HG03103 (cell line): Measurements from ENCODE around the gene TPH2.

Source experiments
- ATAC-seq: cut with Tn5 transposase; IDR thresholded peaks from one replicate; pipeline ENCODE4 v1.9.1; 2021; ENCODE audit warnings: low read depth; ENCODE audit not compliant: unreplicated experiment

Gene TPH2

DNA sequence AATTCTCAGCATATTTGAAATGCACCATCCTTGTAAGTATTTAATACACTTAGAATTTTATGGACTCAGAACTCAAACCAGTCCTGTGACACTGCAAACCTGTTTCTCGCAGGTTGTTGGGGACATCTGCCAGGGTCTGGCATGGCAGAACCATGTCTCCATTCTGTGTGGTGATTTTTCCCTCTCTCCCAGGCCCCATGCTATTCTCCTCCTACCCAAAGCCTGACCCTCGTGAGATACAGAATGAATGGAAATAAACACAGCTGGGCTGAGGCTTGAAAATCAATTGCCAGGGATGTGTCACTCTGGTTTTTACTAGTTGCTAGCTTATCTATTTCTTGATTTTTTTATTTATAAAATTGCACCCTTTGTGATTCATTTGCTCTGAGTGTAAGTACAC lies 19.8 kb downstream of the TPH2 start:
- no peak for ATAC-seq

DNA sequence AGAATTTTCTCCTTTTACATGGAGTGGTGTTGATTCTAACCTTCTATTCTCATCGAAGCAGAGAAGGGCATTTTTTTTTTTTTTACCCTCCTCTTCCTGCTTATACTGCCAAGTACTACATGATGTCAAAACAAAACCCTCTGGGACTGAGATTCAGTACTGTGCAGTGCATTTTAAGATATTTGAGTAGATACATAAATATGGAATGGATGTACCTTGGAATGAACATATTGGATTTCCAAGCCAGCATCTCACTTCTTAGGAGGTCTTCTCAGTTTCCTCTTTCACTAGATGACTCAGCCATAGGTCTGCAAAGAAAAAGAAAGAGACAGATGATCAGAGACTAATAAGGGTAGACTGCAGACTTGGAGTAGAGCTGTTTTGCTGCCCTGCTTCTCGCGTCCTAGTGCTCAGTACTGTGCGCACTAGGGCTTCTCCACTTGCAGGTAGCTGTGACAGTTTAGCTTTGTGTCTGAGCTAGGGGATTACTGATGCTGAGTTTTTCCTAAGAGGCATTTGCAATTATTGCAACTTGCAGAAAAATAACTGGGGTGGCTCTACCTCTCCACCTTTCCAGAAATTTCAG lies 20.4 kb downstream of the TPH2 start:
- ATAC-seq: no peak

DNA sequence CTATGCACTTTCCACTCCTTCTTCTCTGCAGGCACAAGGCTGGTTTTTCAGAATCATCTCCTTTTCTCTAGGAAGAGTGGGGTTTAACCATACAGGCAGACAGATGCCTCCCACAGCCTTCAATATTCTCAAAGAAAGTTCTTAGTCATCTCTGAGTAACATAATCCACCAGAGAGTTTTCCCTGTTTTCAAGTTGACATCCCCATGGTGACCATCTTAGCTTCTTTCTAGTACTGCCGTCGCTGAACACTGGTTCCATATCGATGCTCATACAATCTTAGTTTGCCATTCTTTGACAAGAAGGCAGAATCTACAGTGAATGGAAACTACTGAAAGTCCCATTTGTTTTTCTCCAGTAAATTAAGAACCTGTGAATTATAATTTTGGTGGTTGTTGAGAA lies 28.6 kb downstream of the TPH2 start:
- no peak for ATAC-seq

DNA sequence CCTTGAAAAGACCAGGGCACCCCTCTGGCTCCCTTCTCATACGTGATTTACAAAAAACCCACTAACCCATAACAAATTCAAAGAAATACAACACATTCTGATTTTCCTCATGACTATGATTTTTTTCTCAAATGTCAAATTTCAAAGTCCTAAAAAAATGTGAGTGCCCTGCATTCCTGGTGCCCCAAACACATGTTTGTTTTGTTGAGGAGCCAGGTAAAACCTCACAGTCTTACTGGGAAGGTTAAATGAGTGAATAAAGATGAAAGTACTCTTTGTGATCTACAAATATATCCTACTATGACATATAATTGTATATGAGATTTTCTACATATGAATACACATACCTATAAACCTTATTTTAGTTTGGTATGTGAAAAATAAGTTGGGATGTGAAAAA lies 30.7 kb downstream of the TPH2 start:
- ATAC-seq: no peak

DNA sequence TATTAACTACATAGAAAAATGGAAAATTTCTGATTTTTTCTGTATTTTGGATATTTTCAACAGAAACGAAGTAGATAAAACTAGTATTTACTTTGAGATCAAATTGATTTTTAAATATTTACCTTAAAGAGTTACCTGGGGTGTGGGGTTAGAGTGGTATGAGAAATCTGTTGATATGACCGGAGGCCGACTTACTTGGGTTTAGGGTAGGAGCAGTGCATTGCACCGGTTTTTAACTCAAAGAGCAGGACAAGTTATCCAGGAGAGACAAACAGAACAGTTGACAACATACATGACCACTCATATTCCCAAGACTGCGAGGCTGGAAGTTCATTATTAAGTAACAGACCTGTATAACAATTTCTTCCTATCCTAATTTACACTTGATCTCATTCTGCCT lies 31.4 kb downstream of the TPH2 start:
- ATAC-seq: no peak

DNA sequence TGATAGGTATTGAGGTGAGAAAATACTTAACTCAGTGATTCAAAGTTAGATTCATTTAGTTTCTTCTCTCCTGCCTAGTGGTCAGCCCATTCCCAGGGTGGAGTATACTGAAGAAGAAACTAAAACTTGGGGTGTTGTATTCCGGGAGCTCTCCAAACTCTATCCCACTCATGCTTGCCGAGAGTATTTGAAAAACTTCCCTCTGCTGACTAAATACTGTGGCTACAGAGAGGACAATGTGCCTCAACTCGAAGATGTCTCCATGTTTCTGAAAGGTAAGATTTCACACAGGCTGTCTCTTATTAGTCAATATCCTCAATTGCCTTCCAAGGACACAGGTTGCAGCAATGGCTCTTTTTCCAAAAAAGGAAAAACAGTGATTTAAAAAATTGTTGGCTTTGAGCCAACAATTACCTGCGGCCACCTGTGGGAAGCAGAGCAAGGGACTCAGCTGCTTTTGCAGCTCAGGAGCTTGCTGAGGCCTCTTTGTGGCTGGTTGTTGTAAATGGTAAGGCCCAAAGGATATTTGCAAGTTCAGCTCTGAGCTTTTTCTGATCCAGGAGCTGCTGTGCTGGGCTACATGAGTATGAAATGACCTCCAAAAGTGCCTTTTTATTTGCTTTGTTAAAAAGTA lies 33.9 kb downstream of the TPH2 start:
- ATAC-seq: no peak

DNA sequence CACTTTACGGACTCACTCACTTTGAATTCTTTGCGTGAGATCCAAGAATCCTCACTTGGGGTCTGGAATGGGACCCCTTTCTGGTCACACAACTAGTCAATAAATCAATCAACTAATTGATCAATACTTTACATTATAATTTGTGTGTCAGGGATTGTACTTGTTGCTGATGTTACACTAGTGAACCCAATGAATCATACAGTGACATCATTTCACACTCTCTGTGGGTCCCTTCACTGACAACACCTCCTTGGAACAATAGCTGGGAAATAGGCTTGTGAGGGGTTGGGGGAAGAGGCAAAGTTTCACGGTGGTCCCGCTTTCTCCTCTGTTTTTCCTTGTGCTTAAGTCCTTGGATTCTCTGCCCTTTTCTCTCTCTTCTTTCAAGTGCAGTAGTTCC lies 35.0 kb downstream of the TPH2 start:
- no peak for ATAC-seq

DNA sequence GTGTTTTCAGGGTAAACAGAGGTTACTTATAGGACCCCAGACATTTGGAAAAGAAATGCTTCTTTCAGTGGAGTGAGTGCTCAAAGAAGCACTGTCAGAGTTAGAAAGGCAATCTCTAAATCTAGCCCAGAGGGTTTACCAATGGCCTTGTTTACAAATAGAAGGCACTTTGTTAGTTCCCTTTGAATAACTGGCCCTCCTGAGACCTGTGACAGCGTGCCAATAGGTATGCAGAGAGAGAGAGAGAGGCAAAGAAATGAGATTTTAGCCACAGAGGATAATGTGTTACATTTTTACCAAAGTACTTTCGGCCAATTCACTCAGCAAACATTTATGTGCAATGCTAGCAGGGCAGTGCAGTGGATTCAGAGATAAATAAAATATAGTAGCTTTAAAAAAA lies 41.9 kb downstream of the TPH2 start:
- ATAC-seq: no peak

DNA sequence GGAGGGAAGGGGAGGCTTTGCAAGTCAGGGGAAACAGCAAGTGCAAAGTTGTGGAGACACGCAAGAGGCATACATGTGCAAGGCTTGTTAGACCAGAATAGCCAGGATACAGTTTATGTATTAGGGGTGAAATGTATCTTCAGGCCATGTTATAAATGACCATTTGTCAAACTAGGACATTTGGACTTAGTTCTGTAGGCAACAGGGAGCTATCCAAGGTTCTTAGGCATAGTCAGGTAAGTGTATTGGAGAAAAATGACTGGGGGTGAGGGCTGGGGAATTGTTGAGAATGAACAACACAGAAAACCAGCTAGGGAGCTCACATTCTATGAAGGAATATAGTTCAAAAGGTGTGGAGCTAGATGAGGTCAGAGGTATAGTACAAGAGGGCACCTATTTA lies 42.5 kb downstream of the TPH2 start:
- ATAC-seq: no peak

DNA sequence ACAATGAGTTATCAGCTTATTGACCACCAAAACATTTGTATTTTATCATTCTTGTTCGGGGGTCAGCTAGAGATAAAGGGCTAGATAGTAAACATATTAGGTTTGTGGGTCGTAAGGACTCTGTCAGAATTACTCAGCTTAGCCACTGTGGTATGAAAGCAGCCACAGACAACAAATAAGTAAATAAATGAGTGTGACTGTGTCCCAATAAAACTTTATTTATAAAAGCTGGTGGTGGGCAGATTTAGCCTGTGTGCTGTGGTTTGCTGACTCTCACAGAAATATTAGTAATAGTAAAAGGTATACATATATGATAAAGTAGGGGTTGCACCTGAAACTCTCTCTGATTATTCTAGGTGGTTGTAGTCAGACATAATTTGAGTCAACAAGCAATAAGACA lies 56.1 kb downstream of the TPH2 start:
- ATAC-seq: no peak

DNA sequence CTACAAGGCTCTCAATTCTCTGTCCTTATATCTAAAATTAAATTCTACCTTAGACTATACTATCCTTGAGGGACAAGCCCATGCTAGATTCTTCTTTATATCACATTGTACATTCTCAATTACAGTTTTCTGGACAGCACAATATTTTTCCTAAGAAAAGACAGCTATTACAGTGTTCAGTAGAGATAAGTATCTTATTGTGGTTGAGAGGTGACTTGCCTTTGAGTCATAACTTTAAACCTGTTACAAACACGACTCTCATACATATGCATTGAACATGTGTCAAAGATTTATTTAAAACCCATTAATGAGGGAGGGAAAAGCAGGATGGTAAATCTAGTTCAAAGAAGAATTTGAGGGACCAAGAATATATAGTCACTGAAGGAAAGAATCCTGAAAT lies 61.1 kb downstream of the TPH2 start:
- ATAC-seq: no peak

DNA sequence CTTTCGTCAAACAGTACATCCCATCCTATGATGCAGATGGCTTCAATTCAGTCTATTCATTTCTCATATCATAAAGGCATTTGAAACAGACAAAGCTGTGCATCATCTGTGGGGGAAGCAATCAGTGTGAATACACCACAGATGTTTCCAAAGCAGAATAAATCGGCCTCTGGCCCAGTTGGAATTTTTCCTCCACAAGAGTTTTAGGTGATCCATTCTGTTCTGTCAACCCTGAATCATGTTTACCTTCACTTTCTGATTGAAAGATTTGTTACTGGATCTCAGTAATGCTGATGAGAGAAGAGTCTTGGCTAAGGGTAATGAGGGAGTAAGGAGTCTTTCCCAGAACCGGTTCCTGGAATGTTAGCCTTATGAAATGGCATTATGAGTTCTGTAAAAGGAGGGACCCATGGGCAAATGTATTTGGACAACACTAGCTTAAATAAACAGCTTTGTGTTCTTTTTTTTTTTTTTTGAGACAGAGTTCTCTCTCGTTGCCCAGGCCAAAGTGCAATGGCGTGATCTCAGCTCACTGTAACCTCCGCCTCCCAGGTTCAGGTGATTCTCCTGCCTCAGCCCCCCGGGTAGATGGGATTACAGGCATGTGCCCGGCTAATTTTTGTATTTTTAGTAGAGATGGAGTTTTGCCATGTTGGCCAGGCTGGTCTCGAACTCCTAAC lies 62.5 kb downstream of the TPH2 start:
- ATAC-seq: no peak

DNA sequence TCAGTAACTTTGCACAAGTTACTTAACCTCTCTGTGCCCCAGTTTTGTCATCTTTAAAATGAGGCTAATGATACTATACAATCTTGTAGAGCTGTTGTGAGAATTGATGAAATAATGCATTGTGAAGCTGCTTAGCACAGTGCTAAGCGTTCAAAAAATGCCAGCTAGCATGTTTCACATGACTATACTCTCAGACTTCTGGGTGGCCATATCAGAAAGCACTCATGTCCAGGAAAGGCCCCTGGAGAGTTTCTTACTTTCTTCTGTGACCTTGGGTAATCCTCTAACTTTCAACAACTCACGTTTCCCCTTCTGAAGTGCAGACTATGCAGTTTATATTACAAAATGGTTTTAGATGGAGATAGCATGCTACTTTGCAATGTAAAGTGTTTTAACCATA lies 68.1 kb downstream of the TPH2 start:
- ATAC-seq: no peak

DNA sequence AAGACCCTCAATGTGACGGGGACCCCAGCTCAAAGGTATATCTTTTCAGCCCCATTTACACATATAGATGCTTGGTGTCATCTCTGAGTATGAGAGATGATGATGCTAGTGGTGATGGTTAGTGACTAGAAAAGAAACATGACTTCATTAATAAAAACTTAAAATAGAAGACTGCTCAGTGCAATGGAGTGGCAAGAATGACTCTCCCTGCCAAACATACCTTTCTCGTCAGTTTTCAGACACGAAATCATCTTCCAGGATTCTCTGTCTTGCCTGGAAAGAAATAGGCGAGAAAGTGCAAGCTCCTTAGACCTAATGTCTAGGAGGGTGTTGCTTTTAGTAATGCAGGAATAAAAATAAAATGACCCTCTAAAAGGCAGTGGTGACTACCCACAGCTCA lies 71.7 kb downstream of the TPH2 start:
- no peak for ATAC-seq

DNA sequence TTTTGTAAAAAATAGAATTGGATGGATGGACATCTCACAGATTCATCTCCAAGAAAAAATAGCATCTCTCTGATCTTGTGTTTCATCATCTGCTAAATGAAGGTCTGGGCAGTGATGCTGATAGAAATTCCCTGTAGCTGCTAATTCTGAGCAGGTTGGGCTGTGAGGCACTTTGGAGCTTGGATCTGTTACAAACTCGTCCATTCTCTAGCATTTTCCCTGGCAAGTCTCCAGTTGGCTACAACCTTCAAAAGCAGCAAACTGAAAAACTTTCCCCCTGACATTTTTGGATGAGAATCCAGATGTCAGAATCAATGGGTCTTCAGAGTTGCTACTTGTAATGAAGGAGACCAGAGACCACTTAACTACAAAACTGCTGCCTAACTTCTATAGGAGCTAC lies 72.7 kb downstream of the TPH2 start:
- ATAC-seq: no peak

DNA sequence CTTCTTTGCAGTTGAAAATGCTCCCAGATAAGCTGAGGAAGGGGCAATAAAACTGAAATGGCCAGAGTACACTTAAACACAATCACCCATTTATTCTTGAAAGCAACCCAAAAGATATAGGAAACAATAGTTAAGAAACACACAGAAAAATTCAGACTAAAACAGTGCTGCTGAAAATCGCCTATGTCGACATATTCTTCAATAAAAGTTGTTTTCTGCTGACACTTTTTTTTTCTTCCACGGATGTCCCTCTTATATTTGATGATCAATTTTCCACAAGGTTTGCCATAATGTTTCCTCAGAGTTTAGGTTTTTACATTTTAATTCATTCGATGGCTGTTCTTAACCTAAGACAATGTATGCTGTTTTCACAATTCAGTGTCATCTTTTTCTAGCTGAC lies 74.2 kb downstream of the TPH2 start:
- ATAC-seq: no peak

DNA sequence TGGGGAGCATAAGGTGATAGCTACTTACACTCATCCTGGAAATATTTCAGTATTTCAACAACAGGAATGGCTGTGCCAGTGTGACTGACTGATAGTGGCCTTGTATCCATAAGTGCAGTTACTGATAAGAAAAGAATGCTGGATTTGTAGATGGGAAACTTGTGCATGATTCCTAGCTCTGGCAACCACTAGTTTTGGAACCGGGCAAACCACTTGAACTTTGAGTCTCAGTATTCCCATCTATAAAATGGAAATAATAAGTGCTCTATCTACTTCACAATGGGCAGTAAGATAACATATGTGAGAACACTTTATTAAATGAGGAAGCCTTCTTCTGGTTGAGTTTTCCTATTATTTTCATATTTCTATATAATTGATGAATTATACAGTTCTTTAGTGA lies 77.2 kb downstream of the TPH2 start:
- ATAC-seq: no peak

DNA sequence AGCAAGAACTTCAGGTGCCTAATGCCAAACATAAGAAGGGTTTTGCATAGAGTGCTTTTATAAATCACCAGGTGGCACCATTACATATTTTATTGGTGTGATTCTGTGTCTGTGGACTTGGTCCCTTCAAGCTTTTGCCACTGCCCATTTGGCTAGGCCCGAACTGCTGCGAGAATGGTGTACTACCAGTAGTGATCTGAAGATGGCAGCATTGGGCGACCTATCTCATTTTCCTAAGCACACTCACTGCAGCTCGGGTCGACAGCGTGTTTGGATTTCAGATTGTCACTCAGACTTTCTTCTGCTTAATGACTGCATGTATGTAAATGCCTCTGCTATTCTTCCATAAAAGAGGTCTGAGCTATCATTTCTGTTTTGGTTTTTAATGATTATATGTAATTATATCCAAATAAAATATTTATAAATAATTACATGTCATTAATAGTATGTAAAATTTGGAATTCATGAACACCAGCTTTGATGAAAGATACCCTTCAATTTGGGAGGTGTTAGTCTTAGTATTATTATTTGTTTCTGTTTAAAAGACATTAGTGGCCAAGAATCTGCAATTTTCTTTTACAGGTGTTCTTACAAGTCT lies 78.5 kb downstream of the TPH2 start:
- peak; percentile 99 for ATAC-seq

DNA sequence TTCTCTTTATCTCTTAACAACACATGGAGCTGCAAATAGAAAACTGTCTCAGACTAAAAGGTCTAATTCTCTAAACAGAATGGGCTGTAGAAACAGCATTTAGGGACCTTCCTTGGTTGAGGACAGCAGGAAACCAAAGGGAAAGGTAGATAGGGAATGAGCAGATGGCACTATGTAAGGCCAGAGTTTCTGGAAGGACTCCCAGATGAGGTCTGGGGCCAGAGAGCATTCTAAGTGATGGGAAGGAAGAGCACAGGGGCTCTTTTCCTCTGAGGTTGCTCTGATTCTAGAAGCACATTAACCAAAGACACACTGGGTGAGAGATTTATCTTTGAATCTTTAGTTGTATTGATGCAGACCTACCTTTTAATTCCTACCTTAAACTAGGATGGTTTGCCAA lies 79.4 kb downstream of the TPH2 start:
- no peak for ATAC-seq

DNA sequence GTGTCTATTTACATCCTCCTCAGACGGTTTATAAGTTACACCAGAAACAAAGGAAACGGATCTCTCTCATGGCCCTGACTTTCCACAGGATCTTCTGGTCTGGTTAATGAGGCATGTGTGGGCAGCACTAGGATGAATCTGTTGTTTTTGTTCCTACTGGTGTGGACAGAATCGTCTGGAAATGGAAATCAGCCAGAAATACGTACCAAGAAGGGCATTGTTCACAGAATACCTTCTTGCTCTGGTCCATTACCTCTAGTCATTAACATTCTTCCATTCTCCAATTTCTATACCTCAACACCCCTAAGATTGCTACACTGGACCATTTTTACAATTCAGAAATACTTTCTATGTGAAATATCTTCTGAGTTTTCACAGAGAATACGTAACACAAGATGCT lies 86.0 kb downstream of the TPH2 start:
- ATAC-seq: no peak

DNA sequence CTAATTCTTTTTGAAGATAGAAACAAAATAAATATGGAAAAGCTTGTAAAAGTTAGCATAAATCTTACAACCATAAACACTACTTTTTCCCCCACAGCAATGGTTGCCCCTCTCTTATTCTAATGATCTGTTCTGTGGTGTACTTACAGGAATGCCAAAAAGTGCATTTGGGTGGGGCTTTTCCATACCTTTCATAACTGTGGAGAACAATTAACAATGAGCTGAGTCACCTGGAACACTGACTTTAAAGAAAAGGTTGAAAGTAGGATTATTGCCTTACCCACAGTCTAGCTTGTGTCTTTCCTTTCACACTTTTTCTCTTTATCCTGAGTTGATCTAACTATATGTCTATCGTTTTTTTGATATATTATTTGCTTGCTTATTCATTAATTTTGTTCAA lies 86.9 kb downstream of the TPH2 start:
- ATAC-seq: no peak

DNA sequence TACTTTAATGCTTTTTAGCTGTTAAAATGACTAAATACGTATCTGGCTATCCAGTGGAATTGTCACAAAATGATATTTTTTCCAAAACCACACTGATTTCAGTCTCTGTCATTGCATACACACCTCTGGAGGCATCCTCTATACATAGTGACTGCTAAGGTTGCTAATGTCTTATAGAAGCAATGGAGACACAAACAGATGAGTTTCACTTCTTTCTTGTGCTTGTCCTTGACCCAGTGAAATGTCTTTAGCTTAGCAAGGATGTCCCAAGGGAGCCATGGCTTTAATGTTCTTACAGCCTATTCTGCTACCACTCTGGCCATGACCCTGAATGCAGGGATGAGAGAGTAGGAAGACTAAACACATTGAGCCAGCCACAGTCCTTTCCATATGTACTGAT lies 90.3 kb downstream of the TPH2 start:
- no peak for ATAC-seq
